Measurements from ENCODE around the gene CREB5. TPM values are rescaled to one million over a fixed set of nuclear protein-coding genes. Genes with fewer than 3 reads are reported as not detected.

CREB5 gene
- total RNA-seq, 2 donors from 2014 or later = 0.53 to 2.6 TPM

GRCh38 chr7:28407651-28408050 is 4.7 kb upstream of the CREB5 start:
- DNase-seq = no peak
- Mint-ChIP-seq H3K36me3 (ENCODE audit: low read depth) (no peaks in the 10 kb centered on the region), H3K9me3 (no peaks in the 10 kb centered on the region), H3K27ac (no peak overlapping the region), H3K4me1 (peaks cover 27% of the 10 kb centered on the region), H3K27me3 (ENCODE audit: insufficient read depth) (peaks cover 87% of the 10 kb centered on the region), H3K4me3 (no peak overlapping the region)
- Histone ChIP-seq H3K27ac (ENCODE audit: low read depth, low read length) (no peak overlapping the region), H3K9ac (ENCODE audit: extremely low read depth, low read length, poor library complexity, severe bottlenecking) (no peak overlapping the region), H3K36me3 (ENCODE audit: control insufficient read depth, insufficient read depth, low read length) (no peaks in the 10 kb centered on the region), H3K4me1 (ENCODE audit: control insufficient read depth, insufficient read depth, low read length) (peaks cover 3% of the 10 kb centered on the region), H3K9me3 (ENCODE audit: control insufficient read depth, low read length) (no peaks in the 10 kb centered on the region), H3K27me3 (ENCODE audit: control insufficient read depth, insufficient read depth, low read length, poor library complexity, severe bottlenecking) (peaks cover 87% of the 10 kb centered on the region), H3K4me3 (ENCODE audit: low read length) (no peak overlapping the region)
- WGBS, 2 experiments (ENCODE audit: insufficient coverage in 1 of 2, insufficient read length in 1 of 2) = 83 to 100% methylated on average over 1 to 2 of the region's 2 CpGs
- no peak for TF ChIP-seq CTCF (conservative IDR thresholded peaks at IDR 0.05)

- H3K4me1 Mint-ChIP-seq = peaks cover 27% of the 10 kb centered on the region
- peaks cover 3% of the 10 kb centered on the region for H3K4me1 ChIP-seq (ENCODE audit: control insufficient read depth, insufficient read depth, low read length)
- WGBS, 2 experiments (ENCODE audit: insufficient coverage in 1 of 2, insufficient read length in 1 of 2) = 15 to 19% methylated on average over 8 to 27 of the region's 27 CpGs
- H3K27me3 Mint-ChIP-seq (ENCODE audit: insufficient read depth) = peaks cover 92% of the 10 kb centered on the region
- H3K27me3 ChIP-seq (ENCODE audit: control insufficient read depth, insufficient read depth, low read length, poor library complexity, severe bottlenecking) = peaks cover 94% of the 10 kb centered on the region
- peak overlapping the region; percentile 70 for H3K4me3 Mint-ChIP-seq
- peak; percentile 76 for DNase-seq
- H3K9me3 Mint-ChIP-seq = no peaks in the 10 kb centered on the region
- H3K27ac Mint-ChIP-seq = no peak overlapping the region
- no peaks in the 10 kb centered on the region for H3K36me3 ChIP-seq (ENCODE audit: control insufficient read depth, insufficient read depth, low read length)
- H3K9ac ChIP-seq (ENCODE audit: extremely low read depth, low read length, poor library complexity, severe bottlenecking) = no peak overlapping the region
- TF ChIP-seq CTCF (conservative IDR thresholded peaks at IDR 0.05) = no peak
- no peaks in the 10 kb centered on the region for H3K9me3 ChIP-seq (ENCODE audit: control insufficient read depth, low read length)
- peak overlapping the region; percentile 83 for H3K4me3 ChIP-seq (ENCODE audit: low read length)
- H3K36me3 Mint-ChIP-seq (ENCODE audit: low read depth) = no peaks in the 10 kb centered on the region
- no peak overlapping the region for H3K27ac ChIP-seq (ENCODE audit: low read depth, low read length)
Observed at GRCh38 chr7:28408105-28408959, 4.0 kb upstream of the CREB5 start.

GRCh38 chr7:28408960-28409715 is 3.2 kb upstream of the CREB5 start:
- peak overlapping the region; percentile 80 for H3K27ac Mint-ChIP-seq

More at GRCh38 chr7:28408960-28409715, 3.2 kb upstream of the CREB5 start:
- Histone ChIP-seq H3K4me1 (ENCODE audit: control insufficient read depth, insufficient read depth, low read length) (peaks cover 3% of the 10 kb centered on the region), H3K36me3 (ENCODE audit: control insufficient read depth, insufficient read depth, low read length) (no peaks in the 10 kb centered on the region), H3K27ac (ENCODE audit: low read depth, low read length) (peak overlapping the region; percentile 62), H3K9me3 (ENCODE audit: control insufficient read depth, low read length) (no peaks in the 10 kb centered on the region), H3K9ac (ENCODE audit: extremely low read depth, low read length, poor library complexity, severe bottlenecking) (peak overlapping the region; percentile 64), H3K4me3 (ENCODE audit: low read length) (peak overlapping the region; percentile 83), H3K27me3 (ENCODE audit: control insufficient read depth, insufficient read depth, low read length, poor library complexity, severe bottlenecking) (peaks cover 98% of the 10 kb centered on the region)
- no peak for TF ChIP-seq CTCF (conservative IDR thresholded peaks at IDR 0.05)
- peak overlapping the region; percentile 70 for H3K4me3 Mint-ChIP-seq
- peaks cover 27% of the 10 kb centered on the region for H3K4me1 Mint-ChIP-seq
- 0% methylated on average over 13 to 51 of the region's 51 CpGs for WGBS, 2 experiments (ENCODE audit: insufficient coverage in 1 of 2, insufficient read length in 1 of 2)
- peaks cover 98% of the 10 kb centered on the region for H3K27me3 Mint-ChIP-seq (ENCODE audit: insufficient read depth)
- H3K9me3 Mint-ChIP-seq = no peaks in the 10 kb centered on the region
- H3K36me3 Mint-ChIP-seq (ENCODE audit: low read depth) = no peaks in the 10 kb centered on the region
- peak; percentile 90 for DNase-seq
